Measurements from ENCODE around the gene PAF1.
"Not testable (repeated sequence)": the region's sequence is repeated elsewhere in the genome, so short reads cannot be mapped to it uniquely, and the experiment has no call there.

PAF1 gene

DNA sequence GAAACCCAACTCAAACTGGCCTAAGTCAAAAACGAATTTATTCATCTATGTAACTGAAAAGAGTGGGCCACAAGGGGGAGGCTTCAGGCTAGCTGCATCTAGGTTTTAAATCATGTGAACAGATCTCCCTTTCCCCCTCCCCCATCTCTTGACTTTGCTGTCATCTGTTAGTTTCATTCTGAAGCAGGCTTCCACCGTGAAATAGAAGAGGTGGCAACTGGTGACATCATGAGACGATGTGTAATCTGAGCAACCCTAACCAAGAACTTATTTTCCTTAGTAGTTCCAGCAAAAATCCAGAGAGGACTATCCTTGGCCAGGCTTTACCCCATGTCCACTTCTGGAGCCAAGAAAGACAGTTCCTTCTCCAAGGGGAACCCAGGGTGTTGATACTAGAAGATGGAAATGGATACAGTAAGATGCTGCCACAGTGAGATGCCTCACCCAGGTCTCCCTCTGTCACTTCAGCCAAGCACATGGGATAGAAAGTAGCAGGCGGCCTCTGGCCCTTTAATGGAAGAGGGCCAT is 39.3 kb downstream of the PAF1 start:
- DNase-seq, result no peak

DNA sequence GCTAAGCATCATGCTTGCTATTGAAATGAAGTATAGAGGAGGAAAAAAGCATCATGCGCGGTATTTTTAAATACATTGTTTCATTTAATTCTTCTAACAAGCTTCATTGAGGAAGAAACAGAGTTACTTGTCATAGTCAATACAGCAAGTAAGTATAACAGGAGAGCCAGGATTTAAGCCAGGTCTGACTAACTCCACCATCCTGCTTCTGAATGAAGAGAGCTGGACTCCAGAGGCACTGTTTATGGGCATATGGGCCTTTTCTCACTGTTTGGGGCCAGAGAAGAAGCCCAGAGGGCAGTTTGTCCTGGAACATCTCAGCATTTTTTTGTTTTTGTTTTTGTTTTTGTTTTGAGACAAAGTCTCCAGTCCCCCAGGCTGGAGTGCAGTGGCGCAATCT is 40.8 kb downstream of the PAF1 start:
- DNase-seq, result no peak

DNA sequence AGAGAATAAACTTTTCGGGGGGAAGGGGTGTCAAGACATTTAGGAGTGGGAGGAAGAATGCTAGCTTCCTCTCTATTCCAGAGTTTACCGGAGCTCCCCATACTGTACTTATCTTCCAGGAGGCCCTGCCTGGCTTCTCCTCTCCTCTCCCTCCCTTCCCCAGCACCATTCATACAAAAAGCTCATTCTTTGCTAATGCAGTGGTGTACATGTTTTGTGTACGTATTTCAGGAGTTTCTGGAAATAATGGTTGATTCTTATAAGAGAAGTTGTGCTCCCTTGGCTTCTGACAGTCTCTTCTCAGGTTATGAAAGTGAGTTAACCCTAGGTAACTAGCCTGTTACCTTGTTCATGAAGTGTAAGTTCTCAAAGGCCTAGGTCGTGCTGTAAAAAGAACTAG is 41.6 kb downstream of the PAF1 start:
- DNase-seq, result no peak

DNA sequence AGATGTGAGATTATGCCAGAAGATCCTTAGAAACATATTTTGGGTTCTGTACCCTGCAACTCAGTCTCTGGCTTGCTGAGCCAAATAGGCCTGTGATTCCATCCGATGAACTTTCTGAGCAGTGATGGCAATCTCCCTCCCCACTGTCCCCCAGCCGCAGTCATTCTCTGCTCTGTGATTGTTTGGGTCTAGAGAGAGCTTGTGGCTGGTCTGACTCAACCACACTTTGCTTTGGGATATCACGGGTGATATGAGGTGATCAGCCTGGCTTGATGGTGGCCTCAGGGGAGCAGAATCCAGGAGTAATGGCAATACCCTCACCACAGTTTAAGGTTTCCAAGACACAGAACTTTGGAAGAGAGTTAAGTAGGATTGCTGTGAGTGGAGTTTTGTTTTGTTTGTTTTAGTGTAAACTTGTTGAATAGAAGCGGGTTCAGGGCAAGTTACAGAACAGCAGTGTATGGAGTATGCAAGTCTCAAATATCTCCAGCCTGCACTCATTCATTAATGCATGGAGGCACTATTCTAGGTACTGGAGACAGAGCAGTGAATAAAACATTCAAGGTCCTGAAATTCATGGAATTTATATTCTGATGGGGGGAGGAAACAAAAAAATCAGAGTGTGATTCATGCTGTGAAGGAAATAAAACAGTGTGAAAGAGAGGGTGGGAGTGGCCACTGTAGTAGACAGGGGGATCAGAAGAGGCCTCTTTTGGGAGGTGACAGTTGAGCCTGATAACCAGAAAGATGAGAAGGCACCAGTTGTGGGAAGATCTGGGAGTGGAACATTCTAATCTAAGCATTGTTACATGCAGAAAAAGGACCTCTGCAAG is 43.4 kb downstream of the PAF1 start:
- no peak for DNase-seq

DNA sequence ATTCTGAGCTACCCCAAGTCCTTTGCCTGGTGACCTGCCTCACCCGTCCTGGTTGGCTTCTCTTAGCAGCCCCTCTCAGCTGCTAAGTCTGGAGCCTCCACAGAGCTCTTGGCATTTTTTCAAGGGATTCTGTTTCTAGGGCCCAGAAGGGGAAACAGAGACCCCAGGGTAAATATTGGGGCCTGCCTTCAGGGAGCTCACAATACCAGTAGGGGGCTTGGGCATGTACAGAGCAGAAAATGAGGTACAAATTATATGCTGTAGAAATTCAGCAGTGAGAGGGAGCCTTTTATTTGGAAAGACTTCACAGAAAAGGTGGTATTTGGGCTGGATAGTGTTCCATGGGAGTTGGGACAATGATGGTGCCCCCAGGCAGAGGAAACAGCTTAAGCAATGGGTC is 45.0 kb downstream of the PAF1 start:
- DNase-seq, result no peak

DNA sequence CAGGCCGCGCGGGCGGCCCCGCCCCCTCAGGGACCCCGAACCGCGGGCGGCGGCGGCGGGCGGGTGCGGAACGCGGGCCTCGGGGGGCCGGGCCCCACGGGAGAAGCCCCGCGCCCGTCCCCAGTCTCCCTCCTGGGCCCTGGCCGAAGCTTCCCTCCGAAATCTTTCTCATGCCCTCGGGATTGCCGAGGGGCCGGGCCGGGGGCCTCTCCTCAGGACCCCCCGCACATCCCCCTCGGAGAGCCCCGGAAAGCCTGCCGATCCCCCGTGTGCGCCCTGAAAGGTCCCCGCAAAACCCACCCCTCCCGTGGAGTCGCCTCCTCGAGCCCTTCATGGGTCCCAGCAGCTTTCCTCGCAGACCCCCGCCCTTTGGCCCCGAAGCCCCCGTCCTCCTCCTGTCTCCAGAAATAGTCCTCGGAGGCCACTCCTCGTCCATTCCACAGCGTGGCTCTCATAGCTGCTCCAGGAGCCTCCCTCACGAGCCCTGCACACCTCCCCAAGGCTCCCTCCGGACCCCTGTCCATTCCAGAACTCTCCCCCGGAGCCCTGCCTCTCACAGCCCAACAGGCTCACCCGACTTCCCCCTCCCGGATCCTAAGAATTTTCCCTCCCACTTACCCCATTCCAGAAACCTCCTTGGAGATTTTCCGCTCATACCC is 48.1 kb downstream of the PAF1 start:
- DNase-seq, result no peak

DNA sequence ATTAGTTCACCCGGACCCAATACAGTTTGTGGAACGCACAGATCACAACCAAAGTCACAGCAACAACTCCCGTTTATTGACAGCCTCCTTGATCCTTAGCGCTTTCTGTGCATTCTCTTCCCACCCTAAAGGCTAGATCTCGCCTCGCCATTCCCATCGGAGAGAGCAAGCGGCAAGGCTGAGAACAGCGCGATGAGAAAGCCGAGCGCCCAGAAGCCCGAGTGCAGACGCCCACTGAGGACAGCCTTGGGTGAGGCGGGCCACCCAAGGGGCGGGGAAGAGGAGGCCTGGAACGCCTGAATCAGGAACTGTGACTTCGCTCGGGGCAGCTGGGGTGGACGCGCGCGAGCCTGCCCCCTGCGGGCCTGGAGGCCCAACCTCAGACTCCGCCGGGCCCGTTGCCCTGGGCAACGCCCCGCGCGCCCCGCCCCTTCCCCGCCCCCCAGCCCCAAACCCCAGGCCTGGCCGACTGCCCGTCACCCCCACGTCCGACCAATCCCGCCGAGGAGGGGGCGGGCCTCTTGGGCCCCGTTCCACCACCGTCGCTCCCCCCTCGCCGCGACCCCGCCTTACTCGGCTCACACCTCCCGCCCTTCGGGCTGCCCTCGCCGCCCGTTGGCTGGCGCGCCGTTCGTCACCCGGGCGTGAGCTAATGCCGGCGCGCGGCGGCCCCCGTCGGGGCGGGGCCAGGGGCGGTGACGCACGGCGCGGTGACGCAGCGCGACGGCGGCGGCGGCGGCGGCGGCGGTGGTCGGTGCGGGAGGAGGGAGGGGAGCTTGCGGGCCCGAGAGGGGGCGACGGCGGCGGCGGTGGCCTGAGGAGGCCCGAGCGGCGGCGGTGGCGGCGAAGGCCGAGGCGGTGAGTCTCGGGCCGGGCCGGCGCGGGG is 48.9 kb downstream of the PAF1 start, which contains the start of gene SAMD4B:
Gene SAMD4B, plus strand, starts transcription at position 703 of the 886 bp plus-strand sequence. CDS start 14,473 bp downstream, outside the sequence.
- peak; percentile 97 for DNase-seq

DNA sequence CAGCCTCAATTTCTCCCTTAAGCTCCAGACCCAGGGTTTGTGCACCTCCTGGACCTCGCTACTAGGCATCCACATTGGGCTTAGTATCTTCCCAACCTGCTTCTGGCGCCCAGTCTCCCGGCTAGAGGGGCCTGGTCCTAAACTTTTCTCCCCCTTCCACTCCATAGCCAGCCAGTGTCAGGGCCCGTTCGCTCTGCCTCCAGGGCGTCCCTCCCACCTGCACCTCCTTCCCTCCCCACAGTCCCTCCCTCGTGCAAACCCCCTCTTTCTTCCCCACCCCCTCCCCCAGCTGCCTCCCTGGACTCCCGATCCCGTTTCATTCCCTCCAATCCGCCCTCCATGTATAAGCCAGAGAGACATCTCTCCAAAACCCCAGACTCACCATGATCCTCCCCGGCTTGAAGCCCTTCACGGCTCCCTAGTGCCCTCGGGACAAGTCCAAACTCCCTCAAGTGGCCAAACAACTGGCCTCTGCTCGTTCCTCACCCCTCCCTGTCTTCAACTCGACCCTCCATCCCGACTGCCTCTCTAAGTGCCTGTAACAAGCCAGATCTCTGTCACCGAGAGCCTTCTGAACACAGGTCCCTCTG is 49.7 kb downstream of the PAF1 start:
- no peak for DNase-seq

DNA sequence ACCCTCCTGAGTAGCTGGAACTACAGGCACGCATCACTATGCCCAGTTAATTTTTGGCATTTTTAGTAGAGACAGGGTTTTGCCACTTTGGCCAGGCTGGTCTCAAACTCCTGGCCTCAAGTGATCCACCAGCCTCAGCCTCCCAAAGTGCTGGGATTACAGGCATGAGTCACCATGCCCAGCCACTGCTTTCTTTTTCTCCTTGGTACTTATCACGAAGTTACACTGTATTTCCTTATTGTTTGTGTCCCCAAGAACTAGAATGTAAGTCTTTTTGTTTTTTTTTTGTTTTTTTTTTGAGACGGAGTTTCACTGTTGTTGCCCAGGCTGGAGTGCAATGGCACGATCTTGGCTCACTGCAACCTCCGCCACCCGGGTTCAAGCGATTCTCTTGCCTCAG is 50.8 kb downstream of the PAF1 start:
- not testable (repeated sequence) for DNase-seq

DNA sequence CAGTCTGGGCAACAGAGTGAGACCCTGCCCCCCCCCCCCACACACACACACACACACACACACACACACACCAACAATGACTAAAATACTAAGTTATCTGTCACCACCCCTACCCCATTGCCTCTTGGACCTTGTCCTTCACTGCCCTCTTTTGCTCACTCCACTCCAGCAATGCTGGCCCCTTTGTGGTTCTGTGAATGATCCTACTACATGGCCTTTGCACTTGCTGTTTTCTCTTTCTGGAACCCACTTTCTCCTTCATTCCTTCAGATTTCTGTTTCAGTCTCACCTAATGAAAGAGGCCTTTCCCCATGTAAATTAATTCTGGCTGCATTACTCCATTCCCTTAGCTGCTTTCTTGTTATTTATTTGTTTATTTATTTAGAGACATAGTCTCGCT is 51.2 kb downstream of the PAF1 start:
- no peak for DNase-seq

DNA sequence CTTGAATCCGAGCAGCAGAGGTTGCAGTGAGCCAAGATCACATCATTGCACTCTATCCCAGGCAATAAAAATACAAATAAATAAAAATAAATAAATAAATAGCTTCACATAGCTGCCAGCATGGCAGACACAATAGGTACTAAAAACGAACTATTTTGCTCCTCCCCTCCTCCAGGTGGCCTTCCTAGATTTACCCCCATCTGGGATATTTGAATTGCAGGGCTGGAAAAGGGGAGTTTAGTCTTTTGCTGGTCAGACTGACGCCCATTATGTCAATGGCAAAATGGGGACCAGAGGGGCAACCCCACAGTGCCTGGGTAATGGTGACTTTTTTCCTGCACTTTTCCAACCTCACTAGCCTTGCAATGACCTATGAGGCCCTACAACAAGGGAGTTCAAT is 54.4 kb downstream of the PAF1 start:
- DNase-seq, result no peak
